Right cardiac atrium (tissue), 5 donors: ENCODE measurements around the gene DSEL. TPM values are rescaled to one million over a fixed set of nuclear protein-coding genes. Genes with fewer than 3 reads are reported as not detected.

ENCODE experiments used
- ATAC-seq, 2 donors: fragments of 200-7000 bp; cut with Tn5 transposase; one replicate each; pipeline versions ENCODE4 v1.8.0 to v1.9.1; 2020; ENCODE audit warnings: moderate library complexity in 2 of 2, mild to moderate bottlenecking in 1 of 2
- DNase-seq, 3 donors: peaks; one replicate each; pipeline ENCODE4 v3.0.0-alpha.2; 2020
- H3K27ac ChIP-seq: one replicate; pipeline ENCODE4 v1.5.1; 2013; ENCODE audit warnings: mild to moderate bottlenecking, low read length, control low read depth, moderate library complexity
- H3K27me3 ChIP-seq: one replicate; pipeline ENCODE4 v1.6.1; 2013; ENCODE audit not compliant: control insufficient read depth, insufficient read depth
- H3K4me1 ChIP-seq: one replicate; pipeline ENCODE4 v1.6.1; 2013; ENCODE audit warnings: low read length; ENCODE audit not compliant: control insufficient read depth, insufficient read depth
- H3K4me3 ChIP-seq: one replicate; pipeline ENCODE4 v1.5.1; 2013; ENCODE audit warnings: low read length, control low read depth
- H3K9me3 ChIP-seq: one replicate; pipeline ENCODE4 v1.6.1; 2013; ENCODE audit warnings: low read length; ENCODE audit not compliant: control insufficient read depth
- WGBS: extraction: QIAGEN DNeasy Blood & Tissue Kit; methylation state at CpG from one replicate; pipeline ENCODE4 v1.1.7; 2013; 5-methylcytosine and 5-hydroxymethylcytosine counted together
- intact Hi-C, 4 donors: fragments of 100-400 bp; cut with DNase I; formaldehyde crosslinking; loops; one replicate each; pipeline versions ENCODE4 v1.11.0 to v1.14.0; 2022 to 2023
- long read RNA-seq, 4 donors: library from polyadenylated mRNA; unstranded; transcript quantifications; one replicate each; pipeline ENCODE4 v2.0.0, GENCODE V29; 2020 to 2021
- polyA plus RNA-seq: library from polyadenylated mRNA; stranded (reverse); fragments of 200-250 nt; gene quantifications from one replicate; pipeline ENCODE4 v1.2.3, GENCODE V29; 2013
- total RNA-seq, 4 donors: library from RNA; stranded (reverse); fragmentation: NEBNext Ultra II Directional; extraction: Animal tissue kit (Norgen Biotek cat#: 25700); gene quantifications; one replicate each; pipeline ENCODE4 v1.2.1, GENCODE V29; 2021
- donor health status: healthy with polysubstance abuse.
- donor health status: DM: no; HTN: yes; CAD: no.
- donor health status: DM: no; HTN: no; CAD: no.
- donor health status: DM: no; HTN: yes; CAD: no; lungs with severe emphysema.
- donor health status: DM: yes; HTN: yes; CAD: no.

The DSEL gene
- total RNA-seq (1 to 10 TPM; 3.3 to 7.3 (median 5.3) TPM), polyA plus RNA-seq (1.5 TPM)
- long read RNA-seq, donor 1, full-length matches to known transcripts: 6 of 7 reads
- long read RNA-seq, donor 1, partial matches to known transcripts: 0 of 7 reads
- long read RNA-seq, donor 1, other reads (novel, unspliced or antisense): 1 of 7 reads
- long read RNA-seq, donor 2, full-length matches to known transcripts: 3 of 5 reads
- long read RNA-seq, donor 2, partial matches to known transcripts: 0 of 5 reads
- long read RNA-seq, donor 2, other reads (novel, unspliced or antisense): 2 of 5 reads
- long read RNA-seq, donor 3, full-length matches to known transcripts: 9 of 11 reads
- long read RNA-seq, donor 3, partial matches to known transcripts: 0 of 11 reads
- long read RNA-seq, donor 3, other reads (novel, unspliced or antisense): 2 of 11 reads
- long read RNA-seq, donor 4, full-length matches to known transcripts: 2 of 2 reads
- long read RNA-seq, donor 4, partial matches to known transcripts: 0 of 2 reads
- long read RNA-seq, donor 4, other reads (novel, unspliced or antisense): 0 of 2 reads

GRCh38 chr18:67516539-67517443 is at the start of gene DSEL:
Gene DSEL (minus strand): TSS chr18:67516720. CDS start chr18:67514608, 2,112 bp downstream.
- H3K27ac ChIP-seq: peak within 1 kb of the TSS; percentile 90
- H3K4me1 ChIP-seq: no peaks in the 10 kb centered on the region
- intact Hi-C loops: loop anchor here in 1 of 4 donors (5.0 kb wide), 1 partner anchor 326 kb away; no protein-coding TSS in a partner anchor
- peak within 1 kb of the TSS; percentile 93 for H3K4me3 ChIP-seq
- peak; percentile 99 to 100 (median 99) for DNase-seq
- H3K9me3 ChIP-seq: no peaks in the 10 kb centered on the region
- ATAC-seq: peak; percentile 99 to 100
- under 1% methylated on average over 79 of the region's 79 CpGs for WGBS
- no peaks in the 10 kb centered on the region for H3K27me3 ChIP-seq

GRCh38 chr18:67553437-67553836 is 36.9 kb upstream of the DSEL start:
- Histone ChIP-seq H3K27ac (no peak overlapping the region), H3K9me3 (no peaks in the 10 kb centered on the region), H3K4me3 (no peak overlapping the region), H3K4me1 (no peaks in the 10 kb centered on the region), H3K27me3 (no peaks in the 10 kb centered on the region)
- WGBS: 46% methylated on average over 2 of the region's 2 CpGs
- DNase-seq (no peak), ATAC-seq (no peak)
- intact Hi-C loops: no loop called here

GRCh38 chr18:67550872-67551520 is 34.5 kb upstream of the DSEL start:
- intact Hi-C loops: loop anchor here in 1 of 4 donors (2.0 kb wide), 1 partner anchor 68 kb away; no protein-coding TSS in a partner anchor
- Histone ChIP-seq H3K4me3 (no peak overlapping the region), H3K27ac (no peak overlapping the region), H3K27me3 (no peaks in the 10 kb centered on the region), H3K9me3 (no peaks in the 10 kb centered on the region), H3K4me1 (no peaks in the 10 kb centered on the region)
- 80% methylated on average over 3 of the region's 3 CpGs for WGBS
- ATAC-seq (no peak), DNase-seq (no peak)

- no peak for DNase-seq
- Histone ChIP-seq H3K9me3 (no peaks in the 10 kb centered on the region), H3K4me3 (no peak overlapping the region), H3K4me1 (no peaks in the 10 kb centered on the region), H3K27ac (no peak overlapping the region), H3K27me3 (no peaks in the 10 kb centered on the region)
- intact Hi-C loops: loop anchor here in 1 of 4 donors (2.0 kb wide), 1 partner anchor 69 kb away; no protein-coding TSS in a partner anchor
- WGBS: 57% methylated on average over 4 of the region's 4 CpGs
- no peak for ATAC-seq
Measured at GRCh38 chr18:67549946-67550345, 33.4 kb upstream of the DSEL start.

GRCh38 chr18:67545681-67546080 is 29.2 kb upstream of the DSEL start:
- intact Hi-C loops: no loop called here
- Histone ChIP-seq H3K4me1 (no peaks in the 10 kb centered on the region), H3K27ac (no peak overlapping the region), H3K4me3 (no peak overlapping the region), H3K27me3 (no peaks in the 10 kb centered on the region), H3K9me3 (no peaks in the 10 kb centered on the region)
- no peak for ATAC-seq
- no peak for DNase-seq

GRCh38 chr18:67540559-67540958 is 24.0 kb upstream of the DSEL start:
- DNase-seq (no peak), ATAC-seq (no peak)
- Histone ChIP-seq H3K27me3 (no peaks in the 10 kb centered on the region), H3K9me3 (no peaks in the 10 kb centered on the region), H3K4me1 (no peaks in the 10 kb centered on the region), H3K27ac (no peak overlapping the region), H3K4me3 (no peak overlapping the region)
- intact Hi-C loops: no loop called here
- WGBS: 64% methylated on average over 5 of the region's 5 CpGs

- ATAC-seq (no peak), DNase-seq (no peak)
- Histone ChIP-seq H3K9me3 (no peaks in the 10 kb centered on the region), H3K27ac (no peak overlapping the region), H3K27me3 (no peaks in the 10 kb centered on the region), H3K4me1 (no peaks in the 10 kb centered on the region), H3K4me3 (no peak overlapping the region)
- WGBS: 85% methylated on average over 2 of the region's 2 CpGs
- intact Hi-C loops: no loop called here
Measured at GRCh38 chr18:67531929-67532328, 15.4 kb upstream of the DSEL start.

GRCh38 chr18:67525328-67526099 is 9.0 kb upstream of the DSEL start:
- whole genome bisulfite sequencing: 31% methylated on average over 3 of the region's 3 CpGs
- Histone ChIP-seq H3K9me3 (no peaks in the 10 kb centered on the region), H3K27me3 (no peaks in the 10 kb centered on the region), H3K27ac (no peak overlapping the region), H3K4me3 (no peak overlapping the region), H3K4me1 (no peaks in the 10 kb centered on the region)
- intact Hi-C loops: no loop called here
- ATAC-seq: peak; percentile 90 to 92
- DNase-seq: peak; percentile 54 to 72 (median 68)

- DNase-seq: no peak
- no peaks in the 10 kb centered on the region for H3K9me3 ChIP-seq
- H3K27me3 ChIP-seq: no peaks in the 10 kb centered on the region
- intact Hi-C loops: no loop called here
- no peak overlapping the region for H3K27ac ChIP-seq
- no peak overlapping the region for H3K4me3 ChIP-seq
- 70% methylated on average over 2 of the region's 2 CpGs for WGBS
- ATAC-seq: no peak
- H3K4me1 ChIP-seq: no peaks in the 10 kb centered on the region
Measured at GRCh38 chr18:67520351-67520921, 3.9 kb upstream of the DSEL start.

GRCh38 chr18:67519592-67519991 is 3.1 kb upstream of the DSEL start:
- intact Hi-C loops: loop anchor here in 1 of 4 donors (5.0 kb wide), 1 partner anchor 323 kb away; no protein-coding TSS in a partner anchor
- 79% methylated on average over 2 of the region's 2 CpGs for WGBS
- DNase-seq: no peak
- no peaks in the 10 kb centered on the region for H3K9me3 ChIP-seq
- no peak overlapping the region for H3K27ac ChIP-seq
- H3K4me1 ChIP-seq: no peaks in the 10 kb centered on the region
- no peak overlapping the region for H3K4me3 ChIP-seq
- H3K27me3 ChIP-seq: no peaks in the 10 kb centered on the region
- no peak for ATAC-seq
